GM18511 (cell line): ENCODE measurements around the gene TMPRSS11B.
A peak's percentile ranks its signal among the peaks of the same experiment; 100 is the strongest.
"Not testable (repeated sequence)": the region's sequence is repeated elsewhere in the genome, so short reads cannot be mapped to it uniquely, and the experiment has no call there.

ENCODE experiments used
- ATAC-seq: cut with Tn5 transposase; IDR thresholded peaks from one replicate; pipeline ENCODE4 v1.9.1; 2021; ENCODE audit warnings: mild to moderate bottlenecking, moderate library complexity; ENCODE audit not compliant: unreplicated experiment

Gene TMPRSS11B

GRCh38 chr4:68245594-68245993, at the start of gene TMPRSS11B:
TMPRSS11B (minus strand) TSS chr4:68245694; CDS start chr4:68245558, 136 bp downstream.
- no peak for ATAC-seq

- no peak for ATAC-seq
These were observed 45.8 kb upstream of the TMPRSS11B start for GRCh38 chr4:68291256-68291655.

- ATAC-seq, result no peak
These were observed 42.9 kb upstream of the TMPRSS11B start for GRCh38 chr4:68288393-68288740.

GRCh38 chr4:68287704-68288392, 42.4 kb upstream of the TMPRSS11B start:
- no peak for ATAC-seq

- ATAC-seq, result no peak
These were observed 38.2 kb upstream of the TMPRSS11B start for GRCh38 chr4:68283714-68284113.

GRCh38 chr4:68283095-68283494, 37.6 kb upstream of the TMPRSS11B start:
- no peak for ATAC-seq

GRCh38 chr4:68281796-68282740, 36.6 kb upstream of the TMPRSS11B start:
- ATAC-seq, result not testable (repeated sequence)

- ATAC-seq, result no peak
These were observed 32.5 kb upstream of the TMPRSS11B start for GRCh38 chr4:68278029-68278428.

- no peak for ATAC-seq
These were observed 32.1 kb upstream of the TMPRSS11B start for GRCh38 chr4:68277627-68278026.

GRCh38 chr4:68272860-68273259, 27.4 kb upstream of the TMPRSS11B start:
- peak; percentile 43 for ATAC-seq

GRCh38 chr4:68272380-68272779, 26.9 kb upstream of the TMPRSS11B start:
- ATAC-seq, result peak; percentile 57

- peak; percentile 78 for ATAC-seq
These were observed 26.4 kb upstream of the TMPRSS11B start for GRCh38 chr4:68271851-68272357.

- ATAC-seq, result no peak
These were observed 22.0 kb upstream of the TMPRSS11B start for GRCh38 chr4:68267433-68267944.

- ATAC-seq, result no peak
These were observed 19.5 kb upstream of the TMPRSS11B start for GRCh38 chr4:68264875-68265565.

GRCh38 chr4:68259191-68259590, 13.7 kb upstream of the TMPRSS11B start:
- no peak for ATAC-seq

- ATAC-seq, result no peak
These were observed 12.2 kb upstream of the TMPRSS11B start for GRCh38 chr4:68257719-68258118.

GRCh38 chr4:68256284-68256683, 10.8 kb upstream of the TMPRSS11B start:
- no peak for ATAC-seq

- no peak for ATAC-seq
These were observed 4.8 kb upstream of the TMPRSS11B start for GRCh38 chr4:68250151-68250930.

GRCh38 chr4:68249434-68249833, 3.9 kb upstream of the TMPRSS11B start:
- peak; percentile 85 for ATAC-seq

- no peak for ATAC-seq
These were observed 4.9 kb downstream of the TMPRSS11B start for GRCh38 chr4:68240620-68241019.
